ENCODE data around the gene TRPM4. TPM values are rescaled to one million over a fixed set of nuclear protein-coding genes. Genes with fewer than 3 reads are reported as not detected.

The TRPM4 gene
- total and polyA plus RNA-seq, 2 of the 8 experiments (the other 6 are each of a cell fraction or from before 2014, with no cell fraction given): 11.3 to 13.3 TPM

GRCh38 chr19:49114630-49115363 is 42.8 kb upstream of the TRPM4 start (continued):
- peak; percentile 57 for TF ChIP-seq KDM4A (IDR thresholded peaks at IDR 0.05; ENCODE audit: low read depth, low read length, severe bottlenecking)
- TF ChIP-seq KDM1A (IDR thresholded peaks at IDR 0.05; ENCODE audit: borderline replicate concordance, low read length): no peak
- TF ChIP-seq BACH1 (IDR thresholded peaks at IDR 0.05; ENCODE audit: low read length): 0 out of 2 replicates have a peak, but pooled peaks have one; percentile 26
- TF ChIP-seq POLR2A (IDR thresholded peaks at IDR 0.05; ENCODE audit: control extremely low read depth in 1 of 2, low read depth in 2 of 2, low read length in 2 of 2): no peak
- no peak for TF ChIP-seq TAF1 (IDR thresholded peaks at IDR 0.05; ENCODE audit: low read depth, low read length)
- TF ChIP-seq MAX (IDR thresholded peaks at IDR 0.05): peak; percentile 43; the same call in 1 of the 2 replicates
- no peak for TF ChIP-seq POU5F1 (IDR thresholded peaks at IDR 0.05; ENCODE audit: low read depth, low read length)
- TF ChIP-seq SIRT6 (IDR thresholded peaks at IDR 0.05; ENCODE audit: low read length): no peak
- no peak for TF ChIP-seq POLR2AphosphoS5 (IDR thresholded peaks at IDR 0.05; ENCODE audit: low read depth, low read length)
- TF ChIP-seq SAP30 (IDR thresholded peaks at IDR 0.05; ENCODE audit: insufficient read depth, insufficient replicate concordance, low read length): no peak
- peak in 1 of 2 experiments; percentile 49; a peak in 1 of 4 replicates for TF ChIP-seq HDAC2 (IDR thresholded peaks at IDR 0.05; ENCODE audit: borderline replicate concordance in 1 of 2, low read depth in 2 of 2, low read length in 2 of 2)
